22Rv1 (cell line): ENCODE results near the gene SGSM2.

Experiments used
- ZFX ChIP-seq: fragments of 450-650 bp; IDR thresholded peaks from 2 replicates; pipeline ENCODE4 v1.6.1; 2017; ENCODE audit warnings: antibody characterized with exemption, borderline replicate concordance
- TF ChIP-seq, protein P1 (sequence below): fragments of 450-650 bp; IDR thresholded peaks from 2 replicates; pipeline ENCODE4 v1.5.1; 2017; ENCODE audit warnings: mild to moderate bottlenecking

DNA sequence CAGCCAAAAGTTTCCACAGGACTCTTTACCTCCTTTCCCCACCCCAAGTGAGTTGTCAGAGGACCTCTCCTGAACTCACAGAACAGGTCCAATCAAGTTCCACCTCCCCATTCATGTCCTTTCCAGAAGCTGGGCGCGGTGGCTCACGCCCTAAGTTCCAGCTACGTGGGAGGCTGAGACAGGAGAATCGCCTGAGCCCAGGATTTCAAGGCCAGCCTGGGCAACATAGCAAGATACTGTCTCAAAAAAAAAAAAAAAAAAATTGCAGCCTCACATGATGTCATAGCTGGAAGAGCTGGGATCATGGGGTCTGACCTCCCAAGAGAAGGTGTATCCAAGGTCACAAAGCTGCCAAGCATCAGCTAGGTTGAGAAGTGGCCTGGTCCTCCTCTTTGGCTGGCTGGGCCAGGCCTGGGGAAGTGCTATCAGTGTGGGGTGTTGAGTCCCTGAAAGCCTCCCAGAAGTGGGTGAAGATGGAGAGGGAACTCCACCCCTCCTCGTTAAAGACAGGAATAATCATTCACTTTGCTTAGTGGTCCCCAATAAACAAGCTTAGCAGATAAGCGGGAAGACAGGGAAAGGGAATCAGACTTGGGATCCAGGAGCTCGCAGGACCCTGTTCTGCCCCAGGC lies 69.1 kb downstream of the SGSM2 start:
- TF ChIP-seq, protein P1, sequence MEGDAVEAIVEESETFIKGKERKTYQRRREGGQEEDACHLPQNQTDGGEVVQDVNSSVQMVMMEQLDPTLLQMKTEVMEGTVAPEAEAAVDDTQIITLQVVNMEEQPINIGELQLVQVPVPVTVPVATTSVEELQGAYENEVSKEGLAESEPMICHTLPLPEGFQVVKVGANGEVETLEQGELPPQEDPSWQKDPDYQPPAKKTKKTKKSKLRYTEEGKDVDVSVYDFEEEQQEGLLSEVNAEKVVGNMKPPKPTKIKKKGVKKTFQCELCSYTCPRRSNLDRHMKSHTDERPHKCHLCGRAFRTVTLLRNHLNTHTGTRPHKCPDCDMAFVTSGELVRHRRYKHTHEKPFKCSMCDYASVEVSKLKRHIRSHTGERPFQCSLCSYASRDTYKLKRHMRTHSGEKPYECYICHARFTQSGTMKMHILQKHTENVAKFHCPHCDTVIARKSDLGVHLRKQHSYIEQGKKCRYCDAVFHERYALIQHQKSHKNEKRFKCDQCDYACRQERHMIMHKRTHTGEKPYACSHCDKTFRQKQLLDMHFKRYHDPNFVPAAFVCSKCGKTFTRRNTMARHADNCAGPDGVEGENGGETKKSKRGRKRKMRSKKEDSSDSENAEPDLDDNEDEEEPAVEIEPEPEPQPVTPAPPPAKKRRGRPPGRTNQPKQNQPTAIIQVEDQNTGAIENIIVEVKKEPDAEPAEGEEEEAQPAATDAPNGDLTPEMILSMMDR: no peak
- no peak for TF ChIP-seq ZFX
